ENCODE measurements around the gene OR10P1.
"Not testable (repeated sequence)": the region's sequence is repeated elsewhere in the genome, so short reads cannot be mapped to it uniquely, and the experiment has no call there.

The OR10P1 gene

GRCh38 chr12:55647027-55647426 is 10.3 kb downstream of the OR10P1 start:
- DNase-seq: no peak
- intact Hi-C loops (cut with DNase I): no loop called here

DNA sequence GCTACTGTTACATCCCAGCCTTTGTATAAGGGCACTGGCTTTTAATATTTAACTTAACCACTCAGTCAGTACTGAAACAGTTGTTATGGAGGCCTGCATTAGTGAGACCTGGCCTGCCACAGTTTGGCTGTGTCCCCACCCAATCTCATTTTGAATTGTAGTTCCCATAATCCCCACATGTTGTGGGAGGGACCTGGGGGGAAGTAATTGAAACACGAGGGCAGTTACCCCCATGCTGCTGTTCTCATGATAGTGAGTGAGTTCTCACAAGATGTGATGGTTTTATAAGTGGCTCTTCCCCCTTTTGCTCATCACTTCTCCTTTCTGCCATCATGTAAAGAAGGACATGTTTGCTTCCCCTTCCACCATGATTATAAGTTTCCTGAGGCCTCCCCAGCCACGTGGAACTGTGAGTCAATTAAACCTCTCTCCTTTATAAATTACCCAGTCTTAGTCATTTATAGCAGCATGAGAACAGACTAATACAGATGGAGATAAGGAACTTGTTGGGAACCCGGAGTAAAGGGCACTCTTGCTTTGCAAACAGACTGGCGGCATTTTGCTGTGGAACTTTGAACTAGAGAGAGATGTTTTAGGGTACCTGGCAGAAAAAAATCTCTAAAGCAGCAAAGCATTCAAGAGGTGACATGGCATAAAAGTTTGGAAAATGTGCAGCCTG is 14.1 kb downstream of the OR10P1 start:
- DNase-seq; intact Hi-C loops (cut with DNase I): not testable (repeated sequence)

- no peak for DNase-seq
- intact Hi-C loops (cut with DNase I): no loop called here
These were observed 14.6 kb downstream of the OR10P1 start for GRCh38 chr12:55651299-55651683.

- intact Hi-C loops (cut with DNase I): no loop called here
- no peak for DNase-seq
These were observed 15.7 kb downstream of the OR10P1 start for GRCh38 chr12:55652352-55652751.

DNA sequence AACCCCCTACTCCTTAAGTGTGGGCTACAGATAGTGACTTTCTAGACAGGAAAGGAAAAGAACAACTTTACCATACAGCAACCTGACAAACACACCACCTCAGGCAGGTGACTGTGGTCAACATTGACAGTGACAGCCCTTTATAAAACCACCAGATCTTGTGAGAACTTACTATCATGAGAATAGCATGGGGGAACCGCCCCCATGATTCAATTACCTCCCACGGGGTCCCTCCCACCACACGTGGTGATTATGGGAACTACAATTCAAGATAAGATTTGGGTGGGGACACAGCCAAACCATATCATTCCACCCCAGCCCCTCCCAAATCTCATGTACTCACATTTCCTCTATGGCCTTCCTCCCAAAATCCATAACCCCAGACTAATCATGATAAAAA is 16.3 kb downstream of the OR10P1 start:
- no peak for DNase-seq
- intact Hi-C loops (cut with DNase I): no loop called here

- intact Hi-C loops (cut with DNase I): no loop called here
- no peak for DNase-seq
These were observed 18.0 kb downstream of the OR10P1 start for GRCh38 chr12:55654511-55655214.

GRCh38 chr12:55657212-55657611 is 20.5 kb downstream of the OR10P1 start:
- intact Hi-C loops (cut with DNase I): no loop called here
- DNase-seq: no peak

DNA sequence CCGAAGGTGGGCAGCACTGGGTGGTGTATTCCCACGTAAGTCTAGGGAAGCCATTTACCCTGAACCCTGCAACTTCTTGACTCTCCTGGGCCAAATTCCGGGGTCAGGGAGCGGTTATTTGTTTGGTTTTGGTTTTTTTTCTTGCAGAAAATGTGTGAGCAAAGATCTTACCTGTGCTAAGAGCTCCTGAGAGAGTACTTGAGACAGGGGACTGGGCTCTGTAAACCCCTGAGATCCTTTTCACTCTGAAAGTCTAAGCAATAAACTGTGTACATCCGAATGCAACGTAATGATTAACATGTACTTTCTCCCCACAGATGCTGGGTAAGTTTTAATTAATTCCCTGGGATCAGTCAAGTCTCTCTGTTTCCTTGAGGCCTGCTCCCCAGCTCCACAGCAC is 21.5 kb downstream of the OR10P1 start:
- DNase-seq: no peak
- intact Hi-C loops (cut with DNase I): no loop called here

GRCh38 chr12:55658635-55659391 is 22.1 kb downstream of the OR10P1 start:
- intact Hi-C loops (cut with DNase I): no loop called here
- no peak for DNase-seq

DNA sequence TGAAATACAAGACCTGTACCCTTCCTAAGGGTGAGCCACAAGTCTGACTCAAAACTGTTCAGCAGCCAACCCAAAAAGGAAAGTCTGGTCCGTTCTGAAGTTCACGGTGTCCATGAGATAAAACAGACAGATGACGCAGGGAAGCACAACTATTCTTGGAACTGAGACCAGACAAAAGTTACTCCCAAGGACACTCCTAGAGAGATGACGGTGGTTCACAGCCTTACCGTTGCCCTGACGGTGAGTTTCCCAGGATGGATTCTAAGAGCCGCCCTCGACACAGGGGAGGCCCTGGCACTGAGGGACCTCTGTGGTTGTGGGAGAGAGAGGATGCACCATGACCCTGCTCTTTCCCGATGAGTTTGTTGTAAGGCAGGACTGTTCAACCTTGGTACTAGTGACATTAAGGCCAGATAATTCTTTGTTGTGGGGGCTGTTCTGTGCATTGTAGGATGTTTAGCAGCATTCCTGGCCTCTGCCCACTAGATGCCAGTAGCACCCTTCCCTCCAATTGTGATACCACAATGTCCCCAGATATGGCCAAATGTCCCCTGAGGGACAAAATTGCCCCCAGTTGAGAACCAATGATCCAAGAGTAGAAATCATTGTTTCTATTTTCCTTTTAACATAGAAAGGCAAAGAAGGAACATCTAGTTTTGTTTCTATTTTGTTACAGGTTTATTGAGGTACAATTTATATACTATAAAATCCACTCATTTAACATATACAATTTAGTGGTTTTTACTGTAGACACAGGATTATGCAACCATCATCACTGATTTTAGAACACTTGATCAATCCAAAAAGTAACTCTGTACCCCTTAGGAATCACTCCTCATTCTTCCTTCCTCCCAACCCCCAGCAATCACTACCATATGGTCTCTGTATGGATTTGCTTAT is 23.0 kb downstream of the OR10P1 start:
- peak in 10 of 42 donors; percentile 13 to 48 (median 22) for DNase-seq
- intact Hi-C loops (cut with DNase I): no loop called here

DNA sequence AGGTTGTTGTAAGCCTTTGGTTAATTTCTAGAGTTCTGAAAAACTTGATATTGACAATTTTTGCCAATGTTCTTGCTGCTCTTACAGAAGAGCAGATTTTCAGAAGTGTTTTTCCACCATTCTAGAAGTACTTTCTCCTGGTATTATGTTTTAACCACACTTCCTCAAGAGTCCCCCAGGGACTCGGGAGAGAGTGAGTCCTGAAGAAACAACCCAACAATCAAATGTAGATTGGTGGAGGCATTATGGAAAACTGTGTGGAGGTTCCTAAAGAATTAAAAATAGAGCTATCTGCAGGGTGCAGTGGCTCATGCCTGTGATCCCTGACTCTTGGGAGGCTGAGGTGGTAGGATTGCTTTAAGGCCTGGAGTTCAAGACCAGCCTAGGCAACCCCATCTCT is 26.7 kb downstream of the OR10P1 start:
- DNase-seq: no peak
- intact Hi-C loops (cut with DNase I): no loop called here

- no peak for DNase-seq
- intact Hi-C loops (cut with DNase I): no loop called here
These were observed 28.1 kb downstream of the OR10P1 start for GRCh38 chr12:55664826-55665225.

DNA sequence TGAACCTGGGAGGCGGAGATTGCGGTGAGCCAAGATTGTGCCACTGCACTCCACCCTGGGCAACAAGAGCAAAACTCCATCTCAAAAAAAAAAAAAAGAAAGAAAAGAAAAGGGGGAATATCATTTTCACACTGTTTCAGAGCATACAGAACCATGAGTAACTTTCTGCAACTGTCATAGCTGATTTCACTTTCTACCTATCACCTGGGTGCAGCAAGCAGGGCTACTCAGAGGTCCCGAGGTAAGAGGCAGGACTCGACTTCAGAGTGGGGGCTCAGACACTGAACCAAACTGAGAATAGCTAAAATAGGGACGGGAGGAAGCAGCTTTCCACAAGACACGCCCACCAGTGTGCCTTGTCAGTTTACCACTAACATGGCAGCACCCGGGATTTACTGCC is 29.8 kb downstream of the OR10P1 start:
- peak in 2 of 42 donors; percentile 11 for DNase-seq
- intact Hi-C loops (cut with DNase I): no loop called here

DNA sequence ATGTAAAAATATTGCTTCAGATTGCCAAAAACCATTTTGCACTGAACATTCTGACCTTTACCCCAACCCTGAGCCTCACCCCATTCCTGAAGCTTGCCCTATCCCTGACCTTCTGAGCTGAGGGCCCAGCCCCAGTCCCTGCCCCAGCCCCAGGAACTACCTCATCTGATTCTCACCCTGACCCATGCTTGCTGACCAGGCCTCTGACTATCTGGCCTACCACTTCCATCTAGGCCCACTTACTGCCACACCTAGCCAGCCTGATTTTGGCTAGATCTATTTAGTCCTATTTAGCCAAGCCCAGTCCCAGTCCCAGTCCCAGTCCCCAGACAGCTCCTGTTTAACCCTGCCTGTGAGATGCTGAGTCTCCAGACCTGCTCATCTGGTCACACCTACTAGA is 33.6 kb downstream of the OR10P1 start:
- peak in 2 of 42 donors; percentile 4 to 13 for DNase-seq
- intact Hi-C loops (cut with DNase I): no loop called here

GRCh38 chr12:55671746-55672145 is 35.1 kb downstream of the OR10P1 start:
- intact Hi-C loops (cut with DNase I): no loop called here
- DNase-seq: peak in 1 of 42 donors; percentile 23

DNA sequence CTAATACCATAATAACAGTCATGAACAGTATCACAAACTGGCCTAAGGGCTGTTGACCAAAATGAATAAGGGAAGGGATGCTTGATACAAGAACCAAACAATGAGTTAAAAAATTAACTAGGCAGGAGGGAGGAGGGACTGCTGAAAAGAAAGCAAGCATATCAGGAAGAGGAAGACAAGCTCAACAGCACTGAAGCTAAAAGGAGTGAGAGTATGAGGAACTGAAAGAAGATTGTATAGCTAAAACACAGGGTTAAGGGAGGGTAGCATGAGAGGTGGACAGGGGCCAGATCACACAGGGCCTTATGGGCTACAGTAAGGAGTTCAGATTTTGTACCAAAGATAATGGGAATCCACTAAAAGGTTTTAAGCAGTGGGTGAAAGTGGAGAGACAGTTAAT is 36.9 kb downstream of the OR10P1 start:
- DNase-seq: no peak
- intact Hi-C loops (cut with DNase I): no loop called here

- DNase-seq: peak in 1 of 42 donors; percentile 13
- intact Hi-C loops (cut with DNase I): no loop called here
These were observed 39.0 kb downstream of the OR10P1 start for GRCh38 chr12:55675666-55676065.

GRCh38 chr12:55676707-55677106 is 40.0 kb downstream of the OR10P1 start:
- intact Hi-C loops (cut with DNase I): no loop called here
- DNase-seq: no peak

- DNase-seq: no peak
- intact Hi-C loops (cut with DNase I): no loop called here
These were observed 43.0 kb downstream of the OR10P1 start for GRCh38 chr12:55679691-55680090.

All from head of caudate nucleus (tissue), 42 donors.